Esophagus squamous epithelium (tissue), 5 donors: ENCODE results near the gene SLC28A1. TPM values are rescaled to one million over a fixed set of nuclear protein-coding genes. Genes with fewer than 3 reads are reported as not detected.

ENCODE experiments used
- DNase-seq: peaks from one replicate; lab custom pipeline; 2025; lab: John Stamatoyannopoulos, UW
- H3K27ac ChIP-seq, 4 donors: fragments of 200-600 bp; sonication (generic); one replicate each; pipeline ENCODE4 v1.5.1; 2016 to 2019; ENCODE audit warnings: mild to moderate bottlenecking in 1 of 4
- H3K27me3 ChIP-seq, 4 donors: fragments of 200-600 bp; sonication (generic); 1 replicate in 3 of 4; 2 replicates in 1 of 4; pipeline versions ENCODE4 v1.5.1 to v1.6.0; 2017 to 2021; ENCODE audit warnings: antibody characterized with exemption in 1 of 4
- H3K36me3 ChIP-seq, 3 donors: fragments of 200-600 bp; sonication (generic); one replicate each; pipeline ENCODE4 v1.5.1; 2016 to 2019
- H3K4me1 ChIP-seq, 3 donors: fragments of 200-600 bp; sonication (generic); one replicate each; pipeline ENCODE4 v1.5.1; 2017 to 2019
- H3K4me3 ChIP-seq, 4 donors: fragments of 200-600 bp; sonication (generic); 1 replicate in 3 of 4; 2 replicates in 1 of 4; pipeline ENCODE4 v1.5.1; 2016 to 2019; ENCODE audit warnings: mild to moderate bottlenecking in 2 of 4, moderate library complexity in 1 of 4
- H3K9me3 ChIP-seq, 3 donors: fragments of 200-600 bp; sonication (generic); one replicate each; pipeline ENCODE4 v1.5.1; 2016 to 2019
- CTCF ChIP-seq, 6 experiments: fragments of 450-650 bp in 4 of 6; fragments of 200-600 bp in 2 of 6; sonication (generic) in 2 of 6; IDR thresholded peaks; one replicate each; pipeline ENCODE4 v1.5.1; 2016 to 2019; ENCODE audit warnings: antibody characterized with exemption in 6 of 6, mild to moderate bottlenecking in 4 of 6, moderate library complexity in 4 of 6
- POLR2A ChIP-seq, 4 donors: fragments of 450-650 bp; IDR thresholded peaks; one replicate each; pipeline ENCODE4 v1.6.1; 2017; ENCODE audit warnings: antibody characterized with exemption in 4 of 4, mild to moderate bottlenecking in 4 of 4, moderate library complexity in 3 of 4
- WGBS, 2 donors: methylation state at CpG; one replicate each; pipeline ENCODE4 v1.1.5; 2018; 5-methylcytosine and 5-hydroxymethylcytosine counted together
- intact Hi-C: fragments of 100-400 bp; cut with DNase I; formaldehyde crosslinking; loops from one replicate; pipeline ENCODE4 v1.15.0; 2022
- total RNA-seq, 4 donors: library from RNA; depleted of rRNA; stranded (reverse); fragments of >200 nt; gene quantifications; one replicate each; pipeline ENCODE4 v1.1.0, GENCODE V29; 2016
- donor health status: DM: yes; HTN: yes; CAD: no.

Gene SLC28A1
- total RNA-seq, 4 donors from 2014 or later = not detected

- Histone ChIP-seq H3K9me3 (no peaks in the 10 kb centered on the region), H3K4me3 (no peak overlapping the region), H3K36me3 (no peaks in the 10 kb centered on the region), H3K27me3 (no peaks in the 10 kb centered on the region), H3K27ac (no peak overlapping the region), H3K4me1 (peaks cover 0 to 23% (median 0%) of the 10 kb centered on the region in 3 donors)
- DNase-seq = no peak
- TF ChIP-seq CTCF (IDR thresholded peaks at IDR 0.05) = no peak
- TF ChIP-seq POLR2A (IDR thresholded peaks at IDR 0.05) = no peak
- 63 to 66% methylated on average over 7 of the region's 7 CpGs for WGBS, 2 donors
- intact Hi-C loops = no loop called here
Observed at GRCh38 chr15:84949845-84950569, 65.5 kb downstream of the SLC28A1 start.

- H3K36me3 ChIP-seq = no peaks in the 10 kb centered on the region
- no peak for DNase-seq
- intact Hi-C loops = no loop called here
- no peaks in the 10 kb centered on the region for H3K27me3 ChIP-seq
- H3K27ac ChIP-seq = no peak overlapping the region
- peaks cover 0 to 27% (median 3%) of the 10 kb centered on the region in 3 donors for H3K4me1 ChIP-seq
- TF ChIP-seq POLR2A (IDR thresholded peaks at IDR 0.05) (no peak), CTCF (IDR thresholded peaks at IDR 0.05) (no peak)
- no peak overlapping the region for H3K4me3 ChIP-seq
- no peaks in the 10 kb centered on the region for H3K9me3 ChIP-seq
- WGBS, 2 donors = 85 to 86% methylated on average over 5 to 7 of the region's 7 CpGs
Observed at GRCh38 chr15:84950570-84951111, 66.2 kb downstream of the SLC28A1 start.

- Histone ChIP-seq H3K9me3 (no peaks in the 10 kb centered on the region), H3K36me3 (no peaks in the 10 kb centered on the region), H3K27ac (no peak overlapping the region), H3K27me3 (no peaks in the 10 kb centered on the region), H3K4me3 (no peak overlapping the region), H3K4me1 (peaks cover 0 to 30% (median 4%) of the 10 kb centered on the region in 3 donors)
- intact Hi-C loops = no loop called here
- no peak for TF ChIP-seq CTCF (IDR thresholded peaks at IDR 0.05)
- WGBS, 2 donors = 66 to 87% methylated on average over 3 to 4 of the region's 5 CpGs
- DNase-seq = no peak
Observed at GRCh38 chr15:84951736-84952135, 67.3 kb downstream of the SLC28A1 start.

GRCh38 chr15:84953136-84953535 is 68.7 kb downstream of the SLC28A1 start:
- Histone ChIP-seq H3K4me1 (peaks cover 0 to 21% (median 4%) of the 10 kb centered on the region in 3 donors), H3K27me3 (no peaks in the 10 kb centered on the region), H3K9me3 (no peaks in the 10 kb centered on the region), H3K36me3 (no peaks in the 10 kb centered on the region), H3K4me3 (no peak overlapping the region), H3K27ac (no peak overlapping the region)
- TF ChIP-seq CTCF (IDR thresholded peaks at IDR 0.05) (no peak), POLR2A (IDR thresholded peaks at IDR 0.05) (no peak)
- intact Hi-C loops = no loop called here
- 69 to 85% methylated on average over 4 of the region's 4 CpGs for WGBS, 2 donors
- no peak for DNase-seq

- 53 to 72% methylated on average over 1 of the region's 1 CpG for WGBS, 2 donors
- Histone ChIP-seq H3K4me3 (no peak overlapping the region), H3K9me3 (no peaks in the 10 kb centered on the region), H3K4me1 (peaks cover 0 to 15% (median 4%) of the 10 kb centered on the region in 3 donors), H3K27me3 (no peaks in the 10 kb centered on the region), H3K27ac (no peak overlapping the region), H3K36me3 (no peaks in the 10 kb centered on the region)
- DNase-seq = no peak
- intact Hi-C loops = no loop called here
- TF ChIP-seq POLR2A (IDR thresholded peaks at IDR 0.05) (no peak), CTCF (IDR thresholded peaks at IDR 0.05) (no peak)
Observed at GRCh38 chr15:84953726-84954125, 69.3 kb downstream of the SLC28A1 start.
